CD8-positive, alpha-beta memory T cell (primary cell): Measurements from ENCODE around the gene TRAK2. TPM values are rescaled to one million over a fixed set of nuclear protein-coding genes. Genes with fewer than 3 reads are reported as not detected.
A peak's percentile ranks its signal among the peaks of the same experiment; 100 is the strongest.

ENCODE experiments used
- CTCF ChIA-PET: fragments of 350-600 bp; sonication (Branson Sonifier 250); formaldehyde crosslinking; loops from one replicate; lab custom pipeline; 2021; ENCODE audit warnings: antibody characterized with exemption; lab: Charles Lee
- POLR2A ChIA-PET: fragments of 350-600 bp; sonication (Branson Sonifier 250); formaldehyde crosslinking; loops from one replicate; lab custom pipeline; 2021; ENCODE audit warnings: antibody characterized with exemption; lab: Charles Lee
- DNase-seq, 5 donors: peaks; one replicate each; pipeline versions ENCODE4 v3.0.0 to v3.0.0-alpha.2; 2020 to 2022; ENCODE audit warnings: mixed read lengths in 1 of 5
- H3K27ac ChIP-seq: one replicate; pipeline ENCODE4 v1.7.0; 2013; ENCODE audit warnings: low read depth, mild to moderate bottlenecking, low read length, moderate library complexity
- H3K27me3 ChIP-seq: 2 replicates; pipeline ENCODE4 v1.7.0; 2013; ENCODE audit warnings: low read length, mild to moderate bottlenecking; ENCODE audit not compliant: insufficient read depth, poor library complexity, severe bottlenecking
- H3K36me3 ChIP-seq: 2 replicates; pipeline ENCODE4 v1.7.0; 2013; ENCODE audit warnings: mild to moderate bottlenecking, low read length, moderate library complexity; ENCODE audit not compliant: insufficient read depth
- H3K4me1 ChIP-seq: 2 replicates; pipeline ENCODE4 v1.7.0; 2013; ENCODE audit warnings: mild to moderate bottlenecking, low read length, moderate library complexity; ENCODE audit not compliant: insufficient read depth
- H3K4me3 ChIP-seq: 2 replicates; pipeline ENCODE4 v1.7.0; 2013; ENCODE audit warnings: mild to moderate bottlenecking, low read length
- H3K9me3 ChIP-seq: 2 replicates; pipeline ENCODE4 v1.7.0; 2013; ENCODE audit warnings: mild to moderate bottlenecking, low read length
- H3K27ac Mint-ChIP-seq, 8 donors: one replicate each; pipeline ENCODE4 v1.8.0; 2020 to 2021; ENCODE audit warnings: mixed read lengths in 8 of 8, mild to moderate bottlenecking in 6 of 8, inconsistent platforms in 3 of 8, moderate library complexity in 3 of 8
- H3K27me3 Mint-ChIP-seq, 2 donors: one replicate each; pipeline ENCODE4 v1.8.0; 2020 to 2021; ENCODE audit warnings: mixed read lengths in 2 of 2, mild to moderate bottlenecking in 1 of 2, moderate library complexity in 1 of 2
- H3K36me3 Mint-ChIP-seq, 3 donors: one replicate each; pipeline ENCODE4 v1.8.0; 2020 to 2021; ENCODE audit warnings: mixed read lengths in 3 of 3, inconsistent platforms in 1 of 3, mild to moderate bottlenecking in 1 of 3
- H3K4me1 Mint-ChIP-seq, 3 donors: one replicate each; pipeline ENCODE4 v1.8.0; 2020 to 2021; ENCODE audit warnings: mixed read lengths in 3 of 3, inconsistent platforms in 1 of 3, mild to moderate bottlenecking in 1 of 3
- H3K4me3 Mint-ChIP-seq, 7 donors: one replicate each; pipeline ENCODE4 v1.8.0; 2020 to 2021; ENCODE audit warnings: mixed read lengths in 7 of 7, mild to moderate bottlenecking in 6 of 7, moderate library complexity in 4 of 7, inconsistent platforms in 2 of 7
- H3K9me3 Mint-ChIP-seq, 5 donors: one replicate each; pipeline ENCODE4 v1.8.0; 2020 to 2022; ENCODE audit warnings: mixed read lengths in 5 of 5, mild to moderate bottlenecking in 3 of 5, moderate library complexity in 2 of 5, inconsistent platforms in 1 of 5
- polyA plus RNA-seq: library from polyadenylated mRNA; unstranded; fragments of 300-500 nt; fragmentation: Illumina TruSeq; gene quantifications from one replicate; pipeline ENCODE4 v1.2.3, GENCODE V29; 2021
- total RNA-seq, 2 experiments: library from RNA; stranded (reverse); gene quantifications; one replicate each; pipeline ENCODE4 v1.2.3, GENCODE V29; 2021

TRAK2 gene
- total and polyA plus RNA-seq, 3 experiments from 2014 or later = 24.9 to 40.1 (median 26.0) TPM

DNA sequence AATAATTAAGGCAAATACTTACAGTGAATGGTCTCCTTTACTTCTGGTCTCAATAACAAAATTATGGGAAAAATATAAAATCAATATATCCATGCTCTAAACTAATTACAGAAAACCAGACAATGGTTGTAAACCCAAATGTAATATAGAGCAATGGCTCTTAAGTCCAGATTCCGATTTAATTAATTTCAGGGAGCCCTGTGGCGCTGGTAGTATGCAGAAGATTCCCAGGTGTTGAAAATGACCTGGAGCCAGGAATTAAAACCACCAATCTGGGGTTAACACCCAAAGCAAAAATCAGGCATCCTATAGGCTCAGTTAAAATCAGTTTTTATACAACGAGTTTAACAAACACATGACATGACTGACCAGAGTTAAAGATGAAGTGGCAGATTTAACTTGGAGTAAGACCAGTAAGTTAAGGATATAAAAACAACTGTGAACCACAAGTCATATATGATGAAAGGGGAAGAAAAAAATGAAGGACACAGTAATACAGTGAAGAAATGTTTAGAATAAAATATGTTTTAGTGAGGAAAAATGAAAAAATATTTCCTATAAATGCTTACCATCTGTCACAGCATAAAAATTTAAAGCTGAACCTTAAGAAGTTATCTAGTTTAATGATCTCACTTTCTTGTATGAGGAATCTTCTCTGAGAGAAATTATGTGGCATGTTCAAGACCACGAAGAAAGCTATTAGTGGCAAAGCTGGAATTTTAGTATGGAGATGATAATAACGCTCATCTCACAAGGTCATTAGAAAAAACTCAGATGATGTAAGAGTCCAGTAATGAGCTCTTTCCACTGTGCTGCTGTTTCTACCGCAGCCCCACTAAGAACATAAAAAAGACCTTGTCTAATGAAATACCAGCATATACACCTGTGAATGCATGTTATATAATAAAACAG lies 48.4 kb downstream of the TRAK2 start:
- Histone ChIP-seq H3K36me3 (peaks cover 5% of the 10 kb centered on the region), H3K27me3 (no peaks in the 10 kb centered on the region), H3K4me3 (no peak overlapping the region), H3K4me1 (peaks cover 19% of the 10 kb centered on the region), H3K27ac (no peak overlapping the region), H3K9me3 (no peaks in the 10 kb centered on the region)
- H3K36me3 Mint-ChIP-seq = peaks cover 8 to 58% (median 10%) of the 10 kb centered on the region in 3 donors
- H3K4me3 Mint-ChIP-seq = no peak overlapping the region
- peak overlapping the region in 1 of 8 donors; percentile 57 for H3K27ac Mint-ChIP-seq
- POLR2A ChIA-PET = interaction anchor here (0.7 kb wide), 1 partner anchor 43 kb away, joined by 4 read pairs; no protein-coding TSS in a partner anchor
- CTCF ChIA-PET = interaction anchor here (1.1 kb wide), 1 partner anchor 12 kb away, joined by 3 read pairs; no protein-coding TSS in a partner anchor
- H3K27me3 Mint-ChIP-seq = no peaks in the 10 kb centered on the region
- DNase-seq = no peak
- H3K9me3 Mint-ChIP-seq = no peaks in the 10 kb centered on the region
- peaks cover 42 to 62% (median 56%) of the 10 kb centered on the region in 3 donors for H3K4me1 Mint-ChIP-seq

GRCh38 chr2:201401815-201402214 lies 49.4 kb downstream of the TRAK2 start:
- POLR2A ChIA-PET = no interaction called here

GRCh38 chr2:201396595-201396994 lies 54.7 kb downstream of the TRAK2 start:
- POLR2A ChIA-PET = no interaction called here
- CTCF ChIA-PET = interaction anchor here (0.6 kb wide), 1 partner anchor 227 kb away, joined by 3 read pairs; no protein-coding TSS in a partner anchor
- Mint-ChIP-seq H3K36me3 (peaks cover 4 to 84% (median 29%) of the 10 kb centered on the region in 3 donors), H3K4me3 (no peak overlapping the region), H3K27me3 (no peaks in the 10 kb centered on the region), H3K27ac (no peak overlapping the region), H3K9me3 (no peaks in the 10 kb centered on the region), H3K4me1 (peaks cover 9 to 13% (median 10%) of the 10 kb centered on the region in 3 donors)
- no peak for DNase-seq
- Histone ChIP-seq H3K27me3 (no peaks in the 10 kb centered on the region), H3K36me3 (peaks cover 33% of the 10 kb centered on the region), H3K4me3 (no peak overlapping the region), H3K9me3 (no peaks in the 10 kb centered on the region), H3K4me1 (no peaks in the 10 kb centered on the region), H3K27ac (no peak overlapping the region)

More at GRCh38 chr2:201401815-201402214, 49.4 kb downstream of the TRAK2 start:
- DNase-seq = no peak
- H3K27me3 ChIP-seq = no peaks in the 10 kb centered on the region
- no peak overlapping the region for H3K4me3 ChIP-seq
- H3K27ac ChIP-seq = no peak overlapping the region
- Mint-ChIP-seq H3K4me1 (peaks cover 38 to 54% (median 50%) of the 10 kb centered on the region in 3 donors), H3K4me3 (no peak overlapping the region), H3K9me3 (no peaks in the 10 kb centered on the region), H3K27me3 (no peaks in the 10 kb centered on the region), H3K36me3 (peaks cover 4 to 63% (median 13%) of the 10 kb centered on the region in 3 donors), H3K27ac (no peak overlapping the region)
- H3K36me3 ChIP-seq = peaks cover 12% of the 10 kb centered on the region
- H3K4me1 ChIP-seq = peaks cover 17% of the 10 kb centered on the region
- CTCF ChIA-PET = interaction anchor here (1.0 kb wide), 1 partner anchor 8 kb away, joined by 3 read pairs; no protein-coding TSS in a partner anchor
- no peaks in the 10 kb centered on the region for H3K9me3 ChIP-seq

DNA sequence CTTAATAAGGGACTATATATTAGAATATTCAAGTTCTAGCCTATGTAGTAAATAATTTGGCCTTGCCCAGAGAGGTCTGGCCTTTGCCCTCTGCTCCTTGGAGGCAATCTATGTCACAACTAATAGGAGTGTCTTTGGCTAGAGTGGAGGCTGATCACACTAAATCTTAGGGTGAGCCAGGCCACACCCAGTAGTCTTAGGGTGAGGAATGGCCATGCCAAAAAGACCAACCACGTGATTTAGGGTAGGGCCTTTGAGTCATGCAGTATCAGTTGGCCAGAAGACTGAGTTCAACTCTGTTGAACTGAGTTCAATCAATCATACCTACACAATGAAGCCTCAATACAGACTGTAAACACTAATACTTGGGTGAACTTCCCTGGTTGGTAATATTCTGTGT lies 68.1 kb downstream of the TRAK2 start:
- no peak for DNase-seq
- Mint-ChIP-seq H3K36me3 (peaks cover 16 to 84% (median 39%) of the 10 kb centered on the region in 3 donors), H3K9me3 (peaks cover 0 to 9% (median 0%) of the 10 kb centered on the region in 5 donors), H3K4me1 (no peaks in the 10 kb centered on the region), H3K27me3 (no peaks in the 10 kb centered on the region), H3K27ac (no peak overlapping the region), H3K4me3 (no peak overlapping the region)
- no peaks in the 10 kb centered on the region for H3K27me3 ChIP-seq
- no peaks in the 10 kb centered on the region for H3K4me1 ChIP-seq
- POLR2A ChIA-PET = no interaction called here
- H3K27ac ChIP-seq = no peak overlapping the region
- no peaks in the 10 kb centered on the region for H3K9me3 ChIP-seq
- peaks cover 38% of the 10 kb centered on the region for H3K36me3 ChIP-seq
- CTCF ChIA-PET = no interaction called here
- H3K4me3 ChIP-seq = no peak overlapping the region

GRCh38 chr2:201378496-201379397 lies 72.5 kb downstream of the TRAK2 start:
- CTCF ChIA-PET = no interaction called here
- Histone ChIP-seq H3K36me3 (peaks cover 20% of the 10 kb centered on the region), H3K27me3 (no peaks in the 10 kb centered on the region), H3K9me3 (no peaks in the 10 kb centered on the region), H3K4me1 (no peaks in the 10 kb centered on the region), H3K27ac (no peak overlapping the region), H3K4me3 (no peak overlapping the region)
- Mint-ChIP-seq H3K36me3 (peaks cover 25 to 76% (median 33%) of the 10 kb centered on the region in 3 donors), H3K27me3 (no peaks in the 10 kb centered on the region), H3K9me3 (peaks cover 0 to 9% (median 0%) of the 10 kb centered on the region in 5 donors), H3K4me3 (no peak overlapping the region), H3K4me1 (peaks cover 0 to 2% (median 1%) of the 10 kb centered on the region in 3 donors), H3K27ac (peak overlapping the region in 2 of 8 donors; percentile 44 to 87)
- POLR2A ChIA-PET = no interaction called here
- no peak for DNase-seq

- Mint-ChIP-seq H3K36me3 (peaks cover 30 to 68% (median 31%) of the 10 kb centered on the region in 3 donors), H3K4me1 (peaks cover 0 to 6% (median 4%) of the 10 kb centered on the region in 3 donors), H3K27me3 (no peaks in the 10 kb centered on the region), H3K27ac (peak overlapping the region in 3 of 8 donors; percentile 62 to 72 (median 71)), H3K4me3 (no peak overlapping the region), H3K9me3 (peaks cover 0 to 9% (median 0%) of the 10 kb centered on the region in 5 donors)
- no peaks in the 10 kb centered on the region for H3K9me3 ChIP-seq
- no peaks in the 10 kb centered on the region for H3K4me1 ChIP-seq
- H3K27me3 ChIP-seq = no peaks in the 10 kb centered on the region
- H3K36me3 ChIP-seq = peaks cover 13% of the 10 kb centered on the region
- DNase-seq = no peak
- ChIA-PET CTCF (no interaction called here), POLR2A (no interaction called here)
- no peak overlapping the region for H3K4me3 ChIP-seq
- H3K27ac ChIP-seq = no peak overlapping the region
Measured at GRCh38 chr2:201377218-201377617, 74.0 kb downstream of the TRAK2 start.

- H3K4me3 Mint-ChIP-seq = no peak overlapping the region
- Histone ChIP-seq H3K9me3 (no peaks in the 10 kb centered on the region), H3K36me3 (no peaks in the 10 kb centered on the region), H3K4me1 (no peaks in the 10 kb centered on the region), H3K4me3 (no peak overlapping the region), H3K27me3 (no peaks in the 10 kb centered on the region), H3K27ac (no peak overlapping the region)
- peaks cover 0 to 16% (median 12%) of the 10 kb centered on the region in 5 donors for H3K9me3 Mint-ChIP-seq
- no peaks in the 10 kb centered on the region for H3K27me3 Mint-ChIP-seq
- no peak for DNase-seq
- ChIA-PET CTCF (no interaction called here), POLR2A (no interaction called here)
- peaks cover 33 to 65% (median 51%) of the 10 kb centered on the region in 3 donors for H3K36me3 Mint-ChIP-seq
- H3K4me1 Mint-ChIP-seq = peaks cover 3 to 12% (median 7%) of the 10 kb centered on the region in 3 donors
- H3K27ac Mint-ChIP-seq = peak overlapping the region in 1 of 8 donors; percentile 48
Measured at GRCh38 chr2:201369775-201370174, 81.5 kb downstream of the TRAK2 start.
